Measurements from ENCODE around the gene NDUFB4. TPM values are rescaled to one million over a fixed set of nuclear protein-coding genes. Genes with fewer than 3 reads are reported as not detected.

Gene NDUFB4
- total RNA-seq = 18.2 and 20.3 TPM in 2 replicates

DNA sequence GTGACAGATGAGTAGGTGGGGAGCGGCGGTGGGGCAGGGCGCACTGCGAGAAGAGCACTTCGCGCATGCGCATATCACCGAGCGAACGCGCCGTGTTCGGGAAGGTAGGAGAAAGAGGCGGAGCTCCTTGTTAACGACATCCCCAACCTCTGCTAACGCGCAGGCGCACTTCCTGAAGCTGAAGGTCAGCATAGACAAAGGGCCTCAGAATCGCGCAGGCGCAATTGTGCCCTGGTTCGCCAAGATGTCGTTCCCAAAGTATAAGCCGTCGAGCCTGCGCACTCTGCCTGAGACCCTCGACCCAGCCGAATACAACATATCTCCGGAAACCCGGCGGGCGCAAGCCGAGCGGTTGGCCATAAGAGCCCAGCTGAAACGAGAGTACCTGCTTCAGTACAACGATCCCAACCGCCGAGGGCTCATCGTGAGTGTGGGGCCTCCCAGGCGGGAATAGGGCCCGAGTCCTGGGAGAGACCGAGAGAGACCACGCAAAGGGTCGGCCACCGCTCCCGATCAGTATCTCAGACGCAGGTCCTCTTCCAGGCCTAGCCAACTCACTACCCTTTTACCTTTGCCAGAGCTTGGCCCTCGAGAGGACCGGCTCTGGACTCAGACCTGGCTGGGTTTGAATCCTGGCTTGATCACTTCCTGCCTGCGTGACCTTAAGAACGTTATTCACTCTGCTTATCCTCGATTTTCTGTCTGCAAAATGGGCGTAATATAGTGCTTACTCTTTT, at the start of gene NDUFB4:
TSS of gene NDUFB4 (plus strand) at position 221 of the 737 bp plus-strand sequence. CDS start at position 245, 24 bp downstream.

Other genes starting within 250 kb of the NDUFB4 start
- 39.7 and 48.4 TPM in 2 replicates for gene LRRC58, start 247.0 kb upstream of the NDUFB4 start, total RNA-seq
- 1,778 and 1,826 TPM in 2 replicates for gene FSTL1, start 145.3 kb upstream of the NDUFB4 start, total RNA-seq
- not detected in 2 replicates for gene HGD, start 85.9 kb downstream of the NDUFB4 start, total RNA-seq
- 13.3 and 17.9 TPM in 2 replicates for gene RABL3, start 146.2 kb downstream of the NDUFB4 start, total RNA-seq
- 11.5 and 12.9 TPM in 2 replicates for gene GTF2E1, start 146.4 kb downstream of the NDUFB4 start, total RNA-seq